HG03520 (cell line): ENCODE data around the gene SPATS2.
"Not testable (repeated sequence)": the region's sequence is repeated elsewhere in the genome, so short reads cannot be mapped to it uniquely, and the experiment has no call there.

Source experiments
- ATAC-seq: cut with Tn5 transposase; IDR thresholded peaks from one replicate; pipeline ENCODE4 v1.9.1; 2021; ENCODE audit warnings: mild to moderate bottlenecking, moderate library complexity; ENCODE audit not compliant: unreplicated experiment

Gene SPATS2

GRCh38 chr12:49349266-49349665 is 18.0 kb upstream of the SPATS2 start:
- no peak for ATAC-seq

GRCh38 chr12:49352351-49352750 is 14.9 kb upstream of the SPATS2 start:
- no peak for ATAC-seq

DNA sequence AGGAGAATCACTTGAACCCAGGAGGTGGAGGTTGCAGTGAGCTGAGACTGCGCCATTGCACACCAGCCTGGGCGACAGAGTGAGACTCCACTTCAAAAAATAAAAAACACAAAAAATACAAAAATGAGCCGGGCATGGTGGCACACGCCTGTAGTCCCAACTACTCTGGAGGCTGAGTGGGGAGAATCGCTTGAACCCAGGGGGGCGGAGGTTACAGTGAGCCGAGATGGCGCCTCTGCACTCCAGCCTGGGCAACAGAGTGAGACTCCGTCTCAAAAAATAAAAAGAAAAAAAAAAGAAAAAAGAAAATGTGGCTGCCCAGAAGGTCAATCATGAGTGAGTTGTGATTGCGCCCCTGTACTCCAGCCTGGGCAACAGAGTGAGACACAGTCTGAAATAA is 11.3 kb upstream of the SPATS2 start:
- no peak for ATAC-seq

- ATAC-seq: no peak
Measured at GRCh38 chr12:49357103-49357678, 10.1 kb upstream of the SPATS2 start.

DNA sequence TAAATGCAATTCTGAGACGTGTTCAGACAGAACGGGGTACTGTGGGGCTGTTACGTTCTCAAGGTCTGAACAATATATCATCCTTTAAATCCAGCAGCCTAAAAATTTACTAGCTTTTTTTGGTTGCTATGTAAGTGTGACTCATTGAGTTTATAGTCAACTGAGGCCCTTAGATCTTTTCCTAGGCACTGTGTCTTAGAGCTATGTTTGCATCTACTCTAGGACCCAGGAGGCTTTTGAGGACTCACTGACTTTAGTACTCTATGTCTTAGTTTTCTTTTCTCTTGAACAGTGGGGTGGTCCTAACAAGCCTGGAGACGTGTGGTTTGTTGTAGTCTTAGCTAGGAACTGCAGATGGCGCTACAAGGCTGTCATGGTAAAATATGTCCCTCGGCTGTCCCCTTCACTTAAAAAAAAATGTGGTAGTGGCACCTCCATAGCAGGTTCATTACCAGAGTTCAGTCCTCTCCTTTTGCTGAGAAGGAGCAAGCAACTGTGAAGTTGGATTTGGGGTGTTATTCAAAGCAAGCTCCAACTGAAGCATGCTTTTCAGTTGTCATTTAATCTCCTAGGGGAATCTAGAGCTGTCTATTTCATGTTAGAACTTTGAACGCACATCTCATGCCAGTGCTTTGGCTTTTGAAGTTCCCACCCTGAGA is 8.7 kb upstream of the SPATS2 start:
- no peak for ATAC-seq

DNA sequence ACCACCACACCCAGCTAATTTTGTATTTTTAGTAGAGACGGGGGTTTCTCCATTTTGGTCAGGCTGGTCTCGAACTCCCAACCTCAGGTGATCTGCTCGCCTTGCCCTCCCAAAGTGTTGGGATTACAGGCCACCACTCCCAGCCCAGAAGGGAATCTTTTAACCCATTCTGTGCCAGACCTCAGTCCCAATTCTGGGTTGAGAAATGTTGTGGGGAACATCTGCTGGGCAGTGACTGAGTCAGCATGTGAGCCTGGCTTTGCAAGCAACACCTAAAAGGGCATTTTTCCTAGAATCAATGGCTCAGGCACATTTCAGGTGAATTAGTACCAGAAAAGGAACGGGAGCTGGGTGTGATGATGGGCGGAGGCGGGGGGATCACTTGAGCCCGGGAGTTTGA is 7.6 kb upstream of the SPATS2 start:
- no peak for ATAC-seq

- ATAC-seq: no peak
Measured at GRCh38 chr12:49362077-49362476, 5.2 kb upstream of the SPATS2 start.

DNA sequence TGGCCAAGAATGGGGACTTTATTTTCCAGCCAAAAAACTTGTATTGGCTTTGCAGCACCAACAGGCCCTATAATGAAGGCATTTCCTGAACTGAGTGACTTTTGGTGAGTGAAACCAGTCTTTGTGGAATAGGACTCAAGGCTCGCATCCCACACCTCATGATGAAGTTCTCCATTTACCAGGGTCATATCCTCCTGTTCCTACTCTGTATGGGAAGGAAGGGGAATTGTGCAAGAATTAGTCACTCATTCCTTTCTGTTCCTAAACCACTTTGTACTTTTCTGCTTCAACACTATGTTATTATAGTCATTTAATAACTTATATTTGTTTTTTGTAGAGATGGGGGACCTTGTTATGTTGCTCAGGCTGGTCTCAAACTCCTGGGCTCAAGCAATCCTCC is 2.3 kb upstream of the SPATS2 start:
- ATAC-seq: no peak

DNA sequence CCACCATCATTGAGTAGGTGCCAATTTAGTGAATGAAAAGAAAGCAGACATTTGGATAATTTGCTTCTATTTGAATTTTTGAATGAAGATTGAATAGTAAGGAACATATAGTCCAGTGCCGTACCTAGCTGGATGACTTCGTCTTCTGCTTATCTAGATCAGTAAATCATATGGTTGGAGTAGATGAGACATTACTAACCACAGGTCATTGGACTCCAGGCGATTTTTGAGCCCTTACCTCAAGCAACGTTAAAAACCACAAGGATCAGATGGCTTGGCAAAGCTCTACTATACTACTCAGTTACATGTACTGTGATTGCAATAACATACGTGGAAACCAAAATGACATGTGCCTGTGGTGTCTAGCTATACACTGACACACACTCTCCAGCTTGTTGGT is 1.7 kb upstream of the SPATS2 start:
- no peak for ATAC-seq

DNA sequence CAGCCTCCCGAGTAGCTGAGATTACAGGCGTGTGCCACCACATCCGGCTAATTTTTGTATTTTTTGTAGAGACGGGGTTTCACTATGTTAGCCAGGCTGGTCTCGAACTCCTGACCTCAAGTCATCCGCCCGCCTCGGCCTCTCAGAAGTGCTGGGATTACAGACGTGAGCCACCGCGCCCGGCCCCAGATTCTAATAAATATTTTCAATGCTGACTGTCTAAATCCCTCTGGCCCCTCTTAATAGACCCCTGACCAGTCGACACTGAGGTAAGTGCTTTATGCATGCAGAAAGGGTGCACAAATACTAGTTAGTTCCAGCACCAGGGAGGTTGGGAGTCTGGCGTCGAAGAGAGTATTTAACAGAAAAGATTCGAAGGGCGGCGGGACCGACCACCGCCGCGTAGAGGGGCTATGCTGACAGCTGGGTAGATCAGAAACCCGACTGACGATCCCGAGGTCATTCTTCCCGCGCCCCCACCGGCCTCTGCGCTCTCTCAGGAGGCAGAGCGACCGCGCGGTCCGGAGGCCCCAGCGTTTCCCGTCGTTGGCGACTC is 1.1 kb upstream of the SPATS2 start:
- no peak for ATAC-seq

DNA sequence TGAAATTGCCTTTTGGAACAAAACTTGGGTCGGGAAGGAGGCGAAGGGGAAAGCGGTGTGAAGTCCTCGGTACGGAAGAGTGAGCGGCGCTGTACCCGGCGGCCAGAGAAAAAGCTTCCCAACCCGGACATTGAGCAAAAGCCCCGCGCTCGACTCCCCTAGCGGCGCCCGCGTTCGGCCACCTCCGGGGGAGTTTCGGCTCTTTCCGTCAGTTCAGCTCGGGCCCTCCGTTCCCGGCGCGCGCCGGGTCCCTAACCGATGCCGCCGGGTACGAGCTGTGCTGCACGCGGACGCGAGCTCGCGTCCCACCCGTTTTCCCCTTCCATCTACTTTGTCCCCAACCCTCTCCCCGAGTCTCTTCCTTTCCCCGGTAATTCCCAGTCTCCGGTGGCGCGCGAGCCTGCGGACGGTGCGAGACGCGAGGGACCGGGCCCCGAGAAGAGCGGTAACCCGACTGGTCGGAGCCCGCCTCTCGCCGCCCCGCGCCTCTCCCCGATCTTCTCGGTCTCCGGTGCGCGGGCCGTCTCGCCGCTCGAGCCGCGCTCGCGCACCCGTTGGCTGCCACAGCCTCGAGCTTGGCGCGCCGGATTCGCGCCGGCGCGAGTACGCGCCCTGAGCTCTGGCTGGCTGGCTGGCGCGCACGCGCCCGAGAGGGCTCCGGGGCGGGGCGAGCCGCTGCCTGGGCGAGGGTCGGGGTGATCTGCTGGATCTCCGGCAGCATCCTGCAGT is 446 bp upstream of the SPATS2 start:
- ATAC-seq: peak; percentile 58

GRCh38 chr12:49368240-49368600 is 958 bp downstream of the SPATS2 start:
- ATAC-seq: no peak

- peak; percentile 41 for ATAC-seq
Measured at GRCh38 chr12:49369411-49370145, 2.3 kb downstream of the SPATS2 start.

DNA sequence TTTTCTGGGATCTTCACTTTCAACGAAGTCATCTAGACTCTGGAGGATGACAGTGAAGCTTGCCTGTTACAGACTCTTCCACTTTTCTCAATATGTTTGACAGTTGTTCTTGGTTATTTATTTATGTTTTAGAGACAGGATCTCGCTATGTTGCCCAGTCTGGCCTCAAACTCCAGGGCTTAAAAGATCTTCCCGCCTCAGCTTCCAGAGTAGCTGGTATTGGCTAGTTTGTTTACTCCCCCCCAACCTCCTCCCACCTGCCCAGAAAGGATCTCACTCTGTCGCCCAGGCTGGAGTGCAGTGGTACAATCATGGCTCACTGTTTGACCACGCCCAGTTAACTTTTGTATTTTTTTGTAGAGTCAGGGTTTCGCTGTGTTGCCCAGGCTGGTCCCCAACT is 3.3 kb downstream of the SPATS2 start:
- ATAC-seq: no peak

DNA sequence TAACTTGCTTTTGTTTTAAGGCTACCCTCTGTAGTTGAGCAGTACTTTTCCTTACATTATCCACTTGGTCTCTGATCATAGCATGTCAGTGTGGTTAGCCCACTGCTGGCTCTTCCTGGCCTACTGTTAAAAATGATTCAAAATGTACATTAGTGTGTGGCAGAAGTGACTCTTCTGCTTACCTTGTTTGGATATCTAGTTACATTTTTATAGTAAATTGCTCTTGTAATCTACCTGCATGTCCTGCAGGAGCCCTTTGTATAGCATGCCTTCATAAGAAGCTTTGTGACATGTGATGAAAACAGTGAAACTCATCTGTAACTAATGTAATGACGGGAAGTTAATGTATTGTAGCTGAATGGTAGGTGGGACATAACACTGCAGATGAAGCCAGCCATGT is 8.1 kb downstream of the SPATS2 start:
- ATAC-seq: no peak

DNA sequence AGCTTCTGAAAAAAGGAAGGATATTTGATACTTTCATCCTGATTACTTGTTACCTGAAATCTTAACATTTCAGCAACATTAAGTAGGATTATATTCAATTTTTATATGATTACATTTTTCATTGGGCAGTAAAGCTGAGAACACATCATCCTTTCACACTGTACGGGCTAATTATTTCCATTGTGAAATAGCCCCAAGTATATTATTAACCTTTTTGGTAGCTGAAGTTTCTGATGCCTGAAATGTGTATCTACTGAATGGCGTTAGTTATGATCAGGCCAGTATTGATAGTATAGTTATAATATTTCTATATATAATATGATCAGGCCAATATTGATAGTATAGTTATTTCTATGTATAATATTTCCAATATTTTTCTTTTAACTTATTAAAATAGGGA is 10.1 kb downstream of the SPATS2 start:
- ATAC-seq: no peak

DNA sequence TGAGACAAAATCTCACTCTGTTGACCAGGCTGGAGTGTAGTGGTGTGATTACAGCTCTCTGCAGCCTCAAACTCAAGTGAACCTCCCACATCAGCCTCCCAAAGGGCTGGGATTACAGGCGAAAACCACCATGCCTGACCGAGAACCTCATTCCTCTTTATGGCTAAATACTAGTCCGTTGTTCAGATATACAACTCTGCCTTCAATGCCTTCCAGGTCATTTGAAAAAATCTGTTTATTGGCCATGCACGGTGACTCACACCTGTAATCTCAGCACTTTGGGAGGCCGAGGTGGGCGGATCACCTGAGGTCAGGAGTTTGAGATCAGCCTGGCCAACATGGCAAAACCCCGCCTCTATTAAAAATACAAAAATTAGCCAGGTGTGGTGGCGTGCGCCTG is 12.9 kb downstream of the SPATS2 start:
- ATAC-seq: not testable (repeated sequence)

- no peak for ATAC-seq
Measured at GRCh38 chr12:49388682-49389386, 21.6 kb downstream of the SPATS2 start.

- no peak for ATAC-seq
Measured at GRCh38 chr12:49389387-49389703, 22.1 kb downstream of the SPATS2 start.

DNA sequence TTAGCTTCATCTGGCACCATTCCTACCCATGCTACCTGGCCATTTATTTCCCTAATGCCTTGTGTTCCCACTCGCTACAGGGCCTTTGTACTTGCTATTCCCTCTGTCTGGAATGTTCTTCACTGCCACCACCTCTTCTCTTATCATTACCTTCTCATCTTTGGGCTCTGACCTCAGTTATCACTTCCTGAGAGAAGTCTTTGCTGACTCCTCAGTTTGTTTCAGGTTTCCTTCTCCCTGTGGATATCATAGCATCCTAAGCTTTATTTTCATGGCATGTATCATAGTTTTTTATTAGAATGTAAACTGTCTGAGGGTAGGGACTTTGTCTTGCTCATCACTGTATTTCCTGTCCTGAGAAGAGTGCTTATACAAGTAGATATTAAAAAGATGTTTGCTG is 29.7 kb downstream of the SPATS2 start:
- ATAC-seq: no peak

DNA sequence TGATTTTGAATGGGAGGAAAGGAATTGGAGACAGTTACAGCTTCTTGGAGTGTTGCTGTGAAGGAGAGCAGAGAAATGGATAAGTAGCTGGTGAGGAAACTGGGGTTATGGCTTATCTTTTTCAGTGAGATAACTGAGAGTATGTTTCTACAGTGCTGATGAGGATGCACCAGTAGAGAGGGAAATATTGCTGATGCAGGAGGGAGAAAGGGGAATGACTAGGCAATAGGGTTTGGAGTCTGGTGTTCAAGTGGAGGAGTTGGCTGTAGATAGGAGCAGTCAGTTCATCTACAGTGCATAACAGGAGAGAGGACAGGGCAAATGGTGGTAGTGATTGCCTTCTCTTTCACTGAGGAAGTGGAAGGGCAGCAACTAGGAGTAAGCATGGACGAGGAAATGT is 33.0 kb downstream of the SPATS2 start:
- no peak for ATAC-seq
